HG03432 (cell line): ENCODE measurements around the gene ARSK.
A peak's percentile ranks its signal among the peaks of the same experiment; 100 is the strongest.

Experiments used
- ATAC-seq: cut with Tn5 transposase; IDR thresholded peaks from one replicate; pipeline ENCODE4 v1.9.1; 2021; ENCODE audit warnings: mild to moderate bottlenecking, moderate library complexity; ENCODE audit not compliant: unreplicated experiment

Gene ARSK

DNA sequence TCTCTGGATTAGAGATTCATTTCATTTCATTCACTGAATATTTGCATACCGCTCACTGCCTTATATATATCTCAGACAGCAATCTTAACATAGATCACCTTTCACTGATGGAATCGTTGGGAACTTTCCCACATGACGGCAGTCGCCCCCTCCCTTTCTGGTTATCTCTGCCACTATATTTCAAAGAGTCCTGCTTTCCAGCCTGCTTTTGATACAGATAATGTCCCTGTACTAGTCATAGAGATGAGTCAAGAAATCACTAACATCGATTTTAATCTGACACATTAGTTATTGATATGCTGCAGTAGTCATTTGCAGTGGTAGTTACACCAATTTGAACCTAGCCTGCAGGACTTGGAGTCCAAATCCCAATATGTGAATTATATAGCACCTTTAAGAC, 8.5 kb downstream of the ARSK start:
- ATAC-seq = no peak

GRCh38 chr5:95564450-95564849, 9.5 kb downstream of the ARSK start:
- no peak for ATAC-seq

- no peak for ATAC-seq
These were observed 10.5 kb downstream of the ARSK start for GRCh38 chr5:95565280-95565920.

- no peak for ATAC-seq
These were observed 17.1 kb downstream of the ARSK start for GRCh38 chr5:95572016-95572415.

GRCh38 chr5:95581576-95581975, 26.7 kb downstream of the ARSK start:
- ATAC-seq = no peak

DNA sequence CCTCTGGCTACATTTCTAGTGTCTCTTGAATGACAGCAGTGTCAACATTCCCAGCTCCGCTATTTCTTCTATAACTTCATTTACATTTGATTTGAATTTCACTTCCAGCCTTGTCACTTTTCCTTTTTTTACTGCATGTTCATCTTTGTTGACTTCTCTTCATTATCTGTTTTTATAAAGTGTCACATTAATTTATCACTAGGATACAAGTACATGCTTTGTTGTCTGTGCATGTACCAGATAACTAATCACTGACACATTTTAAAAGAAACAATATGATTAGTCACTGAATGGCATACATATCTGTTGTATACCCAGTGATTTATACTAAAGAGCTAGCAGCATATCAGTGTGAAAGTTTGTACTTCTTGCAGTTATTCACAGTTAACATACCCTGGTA, 29.1 kb downstream of the ARSK start:
- no peak for ATAC-seq

- no peak for ATAC-seq
These were observed 36.0 kb downstream of the ARSK start for GRCh38 chr5:95590880-95591279.

DNA sequence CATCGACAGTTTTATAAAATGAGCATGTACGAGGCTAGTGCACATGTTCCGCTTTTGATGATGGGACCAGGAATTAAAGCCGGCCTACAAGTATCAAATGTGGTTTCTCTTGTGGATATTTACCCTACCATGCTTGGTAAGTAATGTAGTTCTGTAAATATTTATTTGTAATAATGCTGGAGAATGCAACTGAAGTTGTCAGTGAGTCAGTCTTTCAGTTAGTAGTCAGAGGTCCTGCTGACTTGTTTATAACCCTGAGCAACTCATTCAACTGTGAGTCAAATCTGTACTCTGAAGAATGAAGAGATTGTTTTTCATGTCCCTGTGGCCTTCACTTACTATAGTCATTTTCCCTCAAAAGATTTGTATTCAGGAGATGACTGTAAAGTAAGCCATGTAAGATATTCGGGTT, 36.6 kb downstream of the ARSK start:
- peak; percentile 95 for ATAC-seq

GRCh38 chr5:95595289-95595931, 40.5 kb downstream of the ARSK start:
- no peak for ATAC-seq

GRCh38 chr5:95599252-95599651, 44.4 kb downstream of the ARSK start:
- no peak for ATAC-seq

DNA sequence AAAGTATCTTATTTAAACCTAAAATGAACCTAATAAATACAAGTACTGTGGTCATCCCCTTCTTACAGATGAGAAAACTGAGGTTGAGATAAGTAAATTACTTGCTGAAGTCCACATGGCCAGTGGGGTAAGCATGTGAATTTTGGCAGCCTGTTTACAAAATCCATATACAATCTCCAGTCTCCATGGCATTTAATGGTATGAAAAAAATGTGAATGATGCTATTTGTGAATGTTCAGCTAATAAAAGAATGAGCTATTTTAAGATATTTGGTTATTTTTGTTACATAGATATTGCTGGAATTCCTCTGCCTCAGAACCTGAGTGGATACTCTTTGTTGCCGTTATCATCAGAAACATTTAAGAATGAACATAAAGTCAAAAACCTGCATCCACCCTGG, 45.7 kb downstream of the ARSK start:
- ATAC-seq = no peak

DNA sequence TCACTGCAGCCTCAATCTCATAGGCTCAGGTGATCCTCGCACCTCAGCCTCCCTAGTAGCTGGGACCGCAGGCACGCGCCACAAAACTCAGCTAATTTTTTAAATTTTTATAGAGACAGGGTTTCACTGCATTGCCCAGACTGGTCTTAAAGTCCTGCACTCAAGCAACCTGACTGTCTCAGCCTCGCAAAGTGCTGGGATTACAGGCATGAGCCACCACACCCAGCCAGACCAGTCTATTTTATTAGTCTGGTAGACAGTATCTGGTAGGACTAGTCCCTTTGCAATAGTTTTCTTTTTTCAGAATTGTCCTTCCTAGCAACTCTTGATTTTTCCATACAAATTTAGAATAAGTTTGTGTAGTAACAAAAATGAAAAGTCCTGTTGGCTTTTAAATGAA, 50.9 kb downstream of the ARSK start:
- ATAC-seq = no peak

DNA sequence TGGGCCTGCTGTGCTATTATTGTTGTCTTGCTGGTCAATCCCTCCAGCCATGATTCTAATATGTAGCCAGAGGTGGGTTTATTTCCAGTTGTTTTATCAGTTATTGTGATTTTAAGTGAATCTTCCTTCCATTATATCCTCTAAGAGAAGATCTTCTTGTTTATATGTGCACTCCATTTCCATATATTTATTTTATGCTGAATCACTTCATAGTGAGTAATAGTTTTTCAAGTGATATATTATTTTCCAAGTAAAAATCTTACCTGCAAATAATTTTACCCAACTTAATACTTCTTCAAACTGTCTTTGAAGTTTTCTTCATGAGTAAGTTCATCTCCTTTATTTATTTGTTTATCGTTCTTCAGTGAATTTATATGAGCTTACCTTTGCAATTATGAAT, 51.5 kb downstream of the ARSK start:
- no peak for ATAC-seq

GRCh38 chr5:95609711-95610110, 54.8 kb downstream of the ARSK start:
- ATAC-seq = no peak

GRCh38 chr5:95610546-95610945, 55.6 kb downstream of the ARSK start:
- no peak for ATAC-seq

- no peak for ATAC-seq
These were observed 56.5 kb downstream of the ARSK start for GRCh38 chr5:95611396-95611795.

DNA sequence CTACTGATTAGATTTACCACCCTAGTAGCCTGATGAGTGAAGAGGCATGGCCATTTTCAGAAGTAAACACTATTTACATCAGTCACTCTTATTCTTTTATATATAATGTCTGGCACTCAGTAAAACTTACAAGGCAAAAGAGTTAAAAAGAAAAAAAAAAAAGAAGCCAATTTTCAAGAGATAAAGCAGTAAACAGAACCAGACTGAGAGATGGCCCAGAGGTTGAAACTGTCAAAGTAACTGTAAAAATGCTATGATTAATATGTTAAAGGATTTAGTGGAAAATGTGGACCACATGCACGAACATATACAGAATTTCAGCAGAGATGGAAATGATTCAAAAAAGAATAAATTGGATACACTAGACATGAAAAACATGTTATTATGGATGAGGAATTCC, 58.6 kb downstream of the ARSK start:
- no peak for ATAC-seq

GRCh38 chr5:95615164-95615467, 60.2 kb downstream of the ARSK start:
- peak; percentile 51 for ATAC-seq

- ATAC-seq = no peak
These were observed 62.2 kb downstream of the ARSK start for GRCh38 chr5:95617057-95617456.

DNA sequence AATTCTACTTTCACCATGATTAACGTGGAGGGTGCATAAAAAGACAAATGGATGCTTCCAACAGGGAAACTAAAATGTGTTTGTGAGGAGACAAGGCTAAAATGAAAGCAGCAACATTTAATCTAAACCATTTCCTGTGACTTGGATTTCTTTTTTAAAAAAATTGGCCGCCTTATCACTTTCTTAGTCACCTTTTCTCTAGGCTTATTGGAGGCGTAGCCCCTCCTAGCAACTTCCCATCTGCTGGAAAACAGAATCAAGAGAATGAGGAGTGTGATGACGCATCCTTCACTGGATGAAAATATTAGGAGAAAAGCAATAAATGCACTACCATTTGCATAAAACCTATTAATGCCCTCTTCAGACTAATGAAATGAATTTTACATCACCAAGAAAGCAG, 64.2 kb downstream of the ARSK start:
- ATAC-seq = no peak

DNA sequence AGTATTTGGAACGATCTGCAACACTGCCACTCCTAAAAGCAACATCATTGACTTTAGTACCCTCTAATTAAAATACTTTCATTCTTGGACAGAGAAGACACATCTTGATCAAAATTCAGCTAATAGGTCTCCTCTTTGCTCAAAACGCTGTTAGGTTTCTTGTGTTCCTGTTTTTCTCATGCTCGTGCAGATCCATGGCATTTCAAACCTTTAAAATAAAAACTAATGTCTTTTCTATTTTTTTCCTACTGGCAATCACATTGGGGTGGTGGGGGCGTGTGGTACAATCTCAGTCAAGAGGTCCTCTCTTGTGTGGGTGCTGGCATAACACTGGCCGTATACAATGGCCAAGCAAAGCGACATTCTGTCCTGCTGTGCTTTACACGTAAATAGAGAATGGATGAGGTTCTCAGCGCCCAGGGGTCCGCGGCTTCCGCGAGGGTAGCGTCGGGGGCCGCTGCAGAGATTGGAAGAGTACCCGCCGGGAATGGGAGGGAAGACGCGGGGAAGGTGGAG, 64.7 kb downstream of the ARSK start:
- ATAC-seq = no peak

DNA sequence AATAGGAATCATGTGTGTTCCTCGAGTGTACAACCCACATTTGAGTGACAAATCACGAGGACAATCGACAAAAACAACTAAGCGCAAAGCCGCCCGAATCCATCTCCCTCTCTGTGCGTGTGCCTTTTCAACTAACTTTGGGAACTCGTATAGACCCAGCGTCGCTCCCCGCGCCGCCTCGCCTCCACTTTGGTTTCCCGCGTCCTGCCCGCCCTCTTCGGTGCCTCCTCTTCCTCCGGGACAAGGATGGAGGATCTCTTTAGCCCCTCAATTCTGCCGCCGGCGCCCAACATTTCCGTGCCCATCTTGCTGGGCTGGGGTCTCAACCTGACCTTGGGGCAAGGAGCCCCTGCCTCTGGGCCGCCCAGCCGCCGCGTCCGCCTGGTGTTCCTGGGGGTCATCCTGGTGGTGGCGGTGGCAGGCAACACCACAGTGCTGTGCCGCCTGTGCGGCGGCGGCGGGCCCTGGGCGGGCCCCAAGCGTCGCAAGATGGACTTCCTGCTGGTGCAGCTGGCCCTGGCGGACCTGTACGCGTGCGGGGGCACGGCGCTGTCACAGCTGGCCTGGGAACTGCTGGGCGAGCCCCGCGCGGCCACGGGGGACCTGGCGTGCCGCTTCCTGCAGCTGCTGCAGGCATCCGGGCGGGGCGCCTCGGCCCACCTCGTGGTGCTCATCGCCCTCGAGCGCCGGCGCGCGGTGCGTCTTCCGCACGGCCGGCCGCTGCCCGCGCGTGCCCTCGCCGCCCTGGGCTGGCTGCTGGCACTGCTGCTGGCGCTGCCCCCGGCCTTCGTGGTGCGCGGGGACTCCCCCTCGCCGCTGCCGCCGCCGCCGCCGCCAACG, 65.3 kb downstream of the ARSK start, which contains the start of gene GPR150:
TSS of gene GPR150 (plus strand) at position 58 of the 840 bp plus-strand sequence. CDS start at position 247, 189 bp downstream.
- ATAC-seq = peak; percentile 71
